HG03103 (cell line): ENCODE results near the gene FXYD5.

Experiments used
- ATAC-seq: cut with Tn5 transposase; IDR thresholded peaks from one replicate; pipeline ENCODE4 v1.9.1; 2021; ENCODE audit warnings: low read depth; ENCODE audit not compliant: unreplicated experiment

The FXYD5 gene

DNA sequence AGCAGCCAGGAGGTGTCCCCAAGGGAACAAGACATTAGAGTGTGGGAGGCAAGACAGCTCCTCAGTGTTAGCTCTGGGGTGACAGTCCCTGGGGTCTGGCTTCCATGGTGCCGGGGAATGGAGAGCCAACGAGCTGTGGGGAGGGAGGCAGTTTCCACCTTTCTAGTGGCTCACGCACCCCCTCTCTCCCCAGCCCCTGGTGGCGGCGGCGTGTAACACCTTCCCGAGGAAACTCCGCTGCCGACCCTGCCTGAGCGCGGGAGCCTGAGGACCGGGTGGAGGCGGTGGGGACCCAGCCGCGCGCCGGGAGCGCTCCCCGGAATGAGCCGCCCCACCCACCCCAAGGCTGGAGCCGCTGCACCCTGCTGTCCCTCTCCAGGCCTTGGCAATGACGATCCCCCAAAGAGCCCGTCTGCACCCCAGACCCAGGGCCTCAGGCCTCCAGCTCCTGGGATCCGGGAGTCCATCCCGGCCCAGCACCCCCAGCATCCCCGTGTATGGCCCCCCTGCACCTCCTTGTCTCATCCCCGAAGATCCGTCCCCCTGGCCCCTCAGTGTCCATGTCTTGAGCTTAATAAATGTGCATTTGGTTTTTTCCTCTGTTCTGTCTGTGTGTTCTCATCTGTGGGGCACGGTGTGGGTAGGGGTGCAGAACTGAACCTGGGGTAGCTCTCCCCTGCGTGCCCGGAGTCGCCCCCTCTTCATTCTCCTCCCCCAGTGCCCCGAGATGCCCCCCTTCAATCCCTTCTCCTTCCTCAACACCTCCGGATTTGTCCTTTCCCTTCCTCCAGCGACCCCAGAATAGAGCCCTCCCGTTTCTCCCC is 622 bp upstream of the FXYD5 start:
- ATAC-seq, result no peak

DNA sequence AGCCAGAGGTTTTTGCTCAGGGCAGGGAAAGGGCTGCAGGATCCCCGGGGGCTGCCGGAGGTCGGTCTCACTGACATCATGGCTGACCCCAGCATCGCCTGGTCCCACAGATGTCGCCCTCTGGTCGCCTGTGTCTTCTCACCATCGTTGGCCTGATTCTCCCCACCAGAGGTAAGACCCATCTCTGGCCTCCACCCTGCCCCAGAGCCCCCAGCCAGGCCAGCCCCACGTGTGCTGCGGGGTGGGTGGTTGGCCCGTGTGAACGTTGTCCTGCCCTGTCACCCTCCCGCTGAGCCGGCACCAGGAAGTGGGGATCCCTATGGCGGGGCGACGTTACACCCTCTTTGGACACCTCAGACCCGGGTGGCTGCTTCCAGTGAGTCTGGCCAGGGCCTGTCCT is 906 bp downstream of the FXYD5 start:
- ATAC-seq, result no peak

DNA sequence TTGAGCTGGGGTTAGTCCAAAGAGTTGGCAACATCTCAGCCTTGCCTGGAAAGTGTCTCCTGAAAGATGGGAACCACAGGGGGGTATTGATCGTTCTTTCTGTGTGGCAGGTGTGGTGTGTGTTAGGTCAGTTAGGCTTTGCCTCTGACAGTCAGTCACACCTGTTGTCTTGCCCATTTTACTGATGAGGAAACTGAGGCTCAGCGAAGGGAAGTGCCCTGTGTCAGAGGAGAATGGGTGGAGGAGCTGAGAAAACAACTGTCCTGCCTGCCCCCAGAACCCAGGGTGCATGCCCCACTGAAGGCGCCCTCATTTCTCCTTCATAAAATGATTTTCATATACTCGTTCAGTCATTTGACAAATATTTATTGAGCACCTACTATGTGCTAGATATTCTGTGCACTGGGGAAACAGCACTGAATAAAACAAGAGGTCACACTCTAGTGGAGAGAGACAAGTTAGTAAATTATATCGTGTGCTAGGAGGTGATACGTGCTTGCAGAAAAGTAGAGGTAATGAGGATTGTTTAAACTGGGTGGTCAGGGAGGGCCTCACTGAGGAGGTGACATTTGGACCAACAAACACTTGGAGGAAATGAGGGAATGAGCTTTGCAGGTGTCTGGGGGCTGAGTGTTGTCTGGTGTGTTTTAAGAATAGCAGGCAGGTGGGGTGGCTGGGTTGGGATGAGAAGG is 1.6 kb downstream of the FXYD5 start:
- no peak for ATAC-seq

DNA sequence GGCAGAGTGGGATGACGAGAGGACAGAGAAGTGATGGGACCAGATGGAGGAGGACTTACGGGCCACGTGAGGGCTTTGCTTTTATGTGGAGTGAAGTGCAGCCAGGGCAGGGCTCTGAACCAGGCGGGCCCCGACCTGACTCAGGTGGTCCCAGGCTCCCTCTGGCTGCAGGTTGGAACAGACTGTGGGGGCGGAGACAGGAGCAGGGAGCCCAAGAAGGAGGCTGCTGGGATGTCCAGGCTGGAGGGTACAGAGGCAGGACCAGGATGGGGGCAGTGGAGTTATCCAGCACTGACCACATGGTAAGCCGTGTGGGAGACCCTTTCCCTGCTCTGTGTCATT is 2.1 kb downstream of the FXYD5 start:
- no peak for ATAC-seq

DNA sequence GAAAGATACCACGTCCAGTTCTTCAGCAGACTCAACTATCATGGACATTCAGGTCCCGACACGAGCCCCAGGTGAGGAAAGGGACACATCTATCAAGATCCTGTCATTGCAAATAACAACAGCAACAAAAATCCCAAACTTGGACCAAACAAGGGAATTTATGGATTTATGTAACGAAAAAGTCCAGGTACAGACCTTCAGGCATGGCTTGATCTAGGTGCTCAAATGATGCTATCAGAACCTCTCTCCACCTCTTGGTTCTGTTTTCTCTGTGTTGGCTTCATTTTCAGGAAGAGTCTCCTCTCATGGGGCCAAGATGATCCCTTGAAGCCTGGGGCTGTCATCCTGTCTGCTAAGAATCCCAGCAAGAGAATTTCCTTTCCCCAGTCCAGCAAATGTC is 2.9 kb downstream of the FXYD5 start:
- no peak for ATAC-seq

DNA sequence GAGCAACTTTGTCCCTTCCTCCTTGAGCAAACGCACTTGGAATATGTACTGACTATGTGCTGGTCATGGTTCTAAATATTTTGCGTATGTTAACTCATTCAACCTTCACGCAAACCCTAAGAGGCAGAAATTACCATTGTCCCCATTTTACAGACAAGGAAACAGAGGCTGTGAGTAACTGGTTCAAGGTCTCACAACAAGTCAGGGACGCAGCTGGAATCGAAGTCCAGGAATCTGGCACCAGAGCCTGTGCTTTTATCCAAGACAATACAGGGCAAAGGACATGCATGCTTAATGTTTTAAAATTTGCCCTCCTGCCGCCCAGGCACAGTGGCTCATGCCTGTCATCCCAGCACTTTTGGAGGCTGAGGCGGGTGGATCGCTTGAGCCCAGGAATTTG is 5.1 kb downstream of the FXYD5 start:
- ATAC-seq, result no peak

DNA sequence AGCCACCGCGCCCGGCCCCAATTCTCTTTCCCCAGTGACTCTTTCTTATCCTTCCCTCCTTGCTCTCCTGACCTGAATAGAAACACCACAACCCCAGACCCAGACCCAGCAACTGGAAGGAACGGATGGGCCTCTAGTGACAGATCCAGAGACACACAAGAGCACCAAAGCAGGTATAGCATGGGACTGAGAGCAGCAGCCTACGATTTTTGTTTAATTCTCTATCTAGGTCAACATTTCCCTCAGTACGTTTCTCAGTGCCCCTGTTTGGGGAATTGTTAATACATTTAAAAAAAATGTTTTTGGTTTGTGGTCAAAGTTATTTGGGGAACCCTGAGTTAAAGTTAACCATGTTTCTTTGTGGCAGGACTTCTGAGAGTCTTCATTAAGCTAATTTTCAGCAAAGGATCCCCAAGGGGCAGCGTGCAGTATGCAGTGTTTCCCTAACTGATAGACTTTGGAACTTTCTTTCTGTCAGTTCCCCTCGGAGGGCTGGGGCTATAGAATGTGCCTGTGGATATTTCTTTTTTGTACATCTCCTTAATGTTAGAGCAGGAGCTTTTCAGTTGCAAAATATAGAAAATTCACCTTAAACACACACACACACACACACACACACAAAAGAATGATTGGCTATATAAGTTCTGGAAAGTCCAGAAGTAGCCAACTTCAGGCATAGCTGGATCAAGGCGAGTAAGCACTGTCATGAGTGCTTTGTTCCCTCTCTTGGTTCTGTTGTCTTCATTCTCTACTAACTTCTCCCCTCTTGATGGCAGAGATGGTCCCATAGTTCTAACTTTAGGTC is 6.3 kb downstream of the FXYD5 start:
- ATAC-seq, result no peak

DNA sequence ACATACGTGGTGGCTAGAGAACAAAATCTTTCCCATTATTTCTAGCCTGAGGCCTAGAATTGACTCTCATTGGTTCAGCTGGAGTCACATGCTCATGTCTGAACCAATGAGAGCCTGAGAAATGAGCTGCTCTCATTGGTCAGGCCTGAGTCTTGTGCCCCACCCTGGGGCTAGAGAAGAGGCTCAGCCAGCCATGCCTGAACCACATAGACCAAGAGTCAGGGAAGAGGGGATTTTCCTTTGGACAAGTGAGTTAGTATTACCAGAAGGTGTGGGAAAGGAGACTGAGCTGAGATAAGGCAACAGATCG is 6.9 kb downstream of the FXYD5 start:
- no peak for ATAC-seq

DNA sequence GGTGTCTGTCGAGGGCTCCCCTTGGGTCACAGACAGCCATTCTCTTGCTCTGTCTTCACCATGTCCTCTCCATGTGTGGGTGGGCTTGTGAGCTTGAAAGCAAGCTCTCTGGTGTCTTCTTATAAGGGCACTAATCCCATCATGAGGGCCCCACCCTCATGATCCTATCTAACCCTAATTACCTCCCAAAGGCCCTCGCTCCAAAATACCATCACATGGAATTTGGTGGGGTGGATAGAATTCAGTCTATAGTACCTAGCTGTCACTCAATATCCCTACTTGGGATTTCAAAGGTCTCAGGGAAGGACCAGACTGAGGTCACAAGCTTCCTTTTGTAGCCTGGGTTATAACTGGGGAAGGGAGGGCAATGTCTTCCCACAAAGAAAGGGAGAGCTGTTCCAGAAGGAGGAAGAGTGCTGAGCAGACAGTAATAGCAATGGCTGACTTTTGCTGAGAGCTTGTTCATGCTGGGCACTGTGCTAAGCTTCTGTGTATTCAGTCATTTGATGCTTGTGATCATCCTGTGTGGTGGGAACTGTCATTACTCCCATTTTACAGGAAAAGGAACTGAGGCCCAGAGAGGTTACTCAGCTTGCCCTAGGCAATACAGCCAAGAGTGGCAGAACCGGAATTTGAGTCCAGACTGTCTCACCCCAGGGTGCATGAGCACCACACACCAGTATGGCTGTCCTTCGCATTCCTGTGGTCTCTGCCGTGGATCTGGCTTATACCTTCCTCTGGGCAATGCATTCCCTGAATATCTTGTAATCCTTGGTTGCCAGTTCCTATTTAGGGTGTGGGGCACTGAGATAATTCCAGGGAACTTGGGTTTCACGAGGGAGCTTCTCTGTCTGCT is 8.2 kb downstream of the FXYD5 start:
- no peak for ATAC-seq

DNA sequence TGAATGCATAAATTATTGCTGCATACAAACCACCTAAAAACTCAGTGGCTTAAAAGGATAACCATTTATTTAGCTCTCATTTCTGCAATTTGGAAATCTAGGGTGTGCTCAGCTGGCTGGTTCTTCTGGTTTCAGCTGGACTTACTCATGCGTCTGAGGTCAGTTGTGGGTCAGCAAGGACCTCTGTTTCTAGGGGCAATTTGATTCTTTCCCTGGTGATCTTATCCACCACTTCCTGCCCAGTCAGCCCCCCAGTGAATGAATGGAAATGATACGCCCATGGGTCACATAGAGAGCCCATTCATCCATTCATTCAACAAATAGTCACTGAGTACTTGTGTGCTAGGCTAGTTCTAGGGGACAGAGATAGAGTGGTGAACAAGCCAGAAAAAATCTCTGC is 9.9 kb downstream of the FXYD5 start:
- no peak for ATAC-seq

DNA sequence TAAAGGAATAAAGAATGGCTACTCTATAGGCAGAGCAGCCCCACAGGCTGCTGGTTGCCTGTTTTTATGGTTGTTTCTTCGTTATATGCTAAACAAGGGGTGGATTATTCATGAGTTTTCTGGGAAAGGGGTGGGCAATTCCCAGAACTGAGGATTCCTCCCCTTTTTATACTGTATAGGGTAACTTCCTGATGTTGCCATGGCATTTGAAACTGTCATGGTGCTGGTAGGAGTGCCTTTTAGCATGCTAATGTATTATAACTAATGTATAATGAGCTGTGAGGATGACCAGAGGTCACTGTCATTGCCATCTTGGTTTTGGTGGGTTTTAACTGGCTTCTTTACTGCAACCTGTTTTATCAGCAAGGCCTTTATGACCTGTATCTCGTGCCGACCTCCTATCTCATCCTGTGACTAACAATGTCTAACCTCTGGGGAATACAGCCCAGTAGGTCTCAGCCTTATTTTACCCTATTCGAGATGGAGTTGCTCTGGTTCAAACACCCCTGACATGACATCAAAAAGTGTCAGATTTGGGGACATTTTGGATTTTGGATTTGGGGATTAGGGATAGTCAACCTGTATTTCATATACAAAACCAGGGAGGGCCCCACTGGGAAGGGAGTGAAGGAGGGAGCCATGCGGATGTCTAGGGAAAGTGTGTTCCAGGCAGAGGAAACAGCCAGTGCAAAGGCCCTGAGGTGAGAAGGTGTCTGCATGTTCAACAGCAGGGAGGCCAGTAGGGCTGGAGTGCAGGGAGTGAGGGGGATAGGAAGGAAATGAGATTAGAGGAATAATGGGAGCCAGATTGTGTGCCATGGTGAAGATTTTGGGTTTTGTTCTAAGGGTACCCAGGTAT is 10.9 kb downstream of the FXYD5 start:
- ATAC-seq, result no peak

DNA sequence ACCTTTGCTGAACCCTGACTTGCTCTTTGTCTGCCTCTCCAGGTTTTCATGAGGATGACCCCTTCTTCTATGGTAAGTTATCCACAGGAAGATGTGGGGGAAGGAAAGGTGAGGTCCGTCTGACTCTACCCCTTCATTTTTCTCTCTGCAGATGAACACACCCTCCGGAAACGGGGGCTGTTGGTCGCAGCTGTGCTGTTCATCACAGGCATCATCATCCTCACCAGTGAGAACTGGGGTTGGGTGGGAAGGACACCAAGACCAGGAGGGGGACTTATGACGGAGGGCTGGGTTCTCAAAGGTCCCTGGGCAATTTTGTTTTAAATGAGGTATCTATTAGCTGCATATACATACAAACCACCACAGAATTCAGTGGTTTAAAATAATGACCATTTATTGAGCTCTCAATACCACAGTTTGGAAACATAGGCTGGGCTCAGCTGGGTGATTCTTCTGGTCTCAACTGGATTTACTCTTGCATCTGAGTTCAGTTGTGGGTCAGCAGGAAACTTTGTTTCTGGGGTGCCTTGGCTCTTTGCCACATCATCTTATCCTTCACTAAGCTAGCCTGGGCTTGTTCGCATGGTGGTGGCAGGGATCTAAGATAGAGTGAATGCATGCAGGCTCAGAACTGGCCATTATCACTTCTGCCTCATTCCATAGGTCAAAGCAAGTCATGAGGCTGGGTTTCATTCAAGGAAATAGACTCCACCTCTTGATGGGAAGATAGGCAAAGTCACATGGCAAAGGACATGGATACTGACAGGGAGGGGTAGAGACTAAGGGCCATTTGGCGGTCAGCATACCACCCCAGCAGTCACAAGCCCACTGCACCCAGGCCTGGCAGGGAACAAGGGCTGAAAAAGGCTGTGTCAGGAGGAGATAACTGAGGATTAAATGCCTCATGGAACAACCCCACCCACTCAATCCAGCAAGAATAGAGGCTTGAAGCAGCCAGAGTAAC is 11.8 kb downstream of the FXYD5 start:
- no peak for ATAC-seq

DNA sequence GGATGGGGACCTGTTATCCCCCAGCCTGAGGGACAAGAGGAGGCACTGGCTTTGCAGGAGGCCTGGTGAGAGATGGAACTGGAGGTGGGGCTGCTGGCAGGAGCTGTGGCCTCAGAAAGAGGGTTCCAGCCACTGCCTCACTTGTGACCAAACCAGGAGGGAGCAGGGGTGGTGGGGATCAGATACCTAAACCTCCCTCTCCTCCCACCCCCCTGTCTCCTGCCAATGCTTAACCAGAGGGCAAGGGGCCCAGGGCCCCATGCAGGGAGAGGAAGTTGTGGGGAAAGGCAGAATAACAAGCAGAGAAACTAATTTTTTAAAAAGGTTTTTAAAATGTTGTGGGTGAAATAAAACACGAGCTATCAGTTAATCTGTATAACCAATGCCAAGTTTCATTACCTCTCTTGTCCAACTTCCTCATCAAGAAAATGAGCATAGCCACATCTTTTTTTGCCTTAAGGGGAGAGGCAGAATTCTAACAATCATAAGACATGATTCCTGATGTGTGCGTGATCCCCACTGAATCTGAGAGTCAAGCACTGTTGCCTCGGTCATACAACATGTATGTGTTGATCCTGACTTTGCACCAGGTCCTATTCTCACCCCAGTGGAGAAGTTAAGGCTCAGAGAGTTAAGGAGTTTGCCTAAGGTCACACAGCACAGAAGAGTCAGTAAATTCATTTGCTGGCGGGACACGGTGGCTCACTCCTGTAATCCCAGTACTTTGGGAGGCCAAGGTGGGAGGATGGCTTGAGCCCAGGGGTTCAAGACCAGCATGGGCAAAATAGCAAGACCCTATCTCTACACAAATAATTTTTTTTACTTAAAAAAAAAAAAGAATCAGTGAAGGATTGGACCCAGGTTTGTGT is 12.9 kb downstream of the FXYD5 start:
- no peak for ATAC-seq

DNA sequence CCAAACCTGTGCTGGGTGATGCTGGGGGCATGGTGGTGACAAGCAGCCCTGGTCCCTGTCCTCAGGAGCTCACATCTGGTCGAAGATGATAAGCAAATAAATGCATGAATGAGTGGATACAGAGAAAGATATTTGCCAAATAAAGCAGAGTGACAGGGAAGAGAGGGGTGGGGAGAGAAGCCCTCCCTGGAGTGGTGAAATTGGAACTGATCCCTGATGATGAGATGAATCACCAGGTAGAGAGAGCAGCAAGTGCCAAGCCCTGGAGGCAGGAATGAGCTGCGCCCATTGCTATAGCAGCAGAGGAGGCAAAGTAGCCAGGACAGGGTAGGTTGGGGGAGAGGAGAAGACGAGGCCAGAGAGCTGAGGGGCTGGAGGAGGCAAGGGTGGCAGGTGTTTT is 13.7 kb downstream of the FXYD5 start:
- no peak for ATAC-seq

DNA sequence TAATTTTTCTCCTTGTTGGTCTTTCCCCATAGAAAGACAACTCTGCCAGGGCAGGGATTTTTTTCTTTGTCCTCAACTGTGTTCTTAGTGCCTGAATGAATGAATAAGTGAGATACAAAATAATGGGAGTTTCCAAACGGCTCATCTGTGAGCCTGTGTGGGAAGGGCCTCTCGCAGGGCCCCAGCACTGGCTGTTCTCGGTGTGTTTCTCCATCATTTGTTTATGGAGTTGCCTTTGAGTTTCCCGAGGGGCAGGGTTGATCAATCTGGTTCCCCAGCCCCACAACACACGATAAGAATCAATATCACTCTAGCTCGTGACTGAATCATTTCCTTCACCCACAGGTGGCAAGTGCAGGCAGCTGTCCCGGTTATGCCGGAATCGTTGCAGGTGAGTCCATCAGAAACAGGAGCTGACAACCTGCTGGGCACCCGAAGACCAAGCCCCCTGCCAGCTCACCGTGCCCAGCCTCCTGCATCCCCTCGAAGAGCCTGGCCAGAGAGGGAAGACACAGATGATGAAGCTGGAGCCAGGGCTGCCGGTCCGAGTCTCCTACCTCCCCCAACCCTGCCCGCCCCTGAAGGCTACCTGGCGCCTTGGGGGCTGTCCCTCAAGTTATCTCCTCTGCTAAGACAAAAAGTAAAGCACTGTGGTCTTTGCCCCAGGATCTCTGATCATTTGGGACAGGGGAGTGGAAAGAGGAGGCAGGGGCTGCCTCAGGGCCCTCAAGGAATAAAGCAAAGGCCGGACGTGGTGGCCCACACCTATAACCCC is 14.9 kb downstream of the FXYD5 start:
- no peak for ATAC-seq

DNA sequence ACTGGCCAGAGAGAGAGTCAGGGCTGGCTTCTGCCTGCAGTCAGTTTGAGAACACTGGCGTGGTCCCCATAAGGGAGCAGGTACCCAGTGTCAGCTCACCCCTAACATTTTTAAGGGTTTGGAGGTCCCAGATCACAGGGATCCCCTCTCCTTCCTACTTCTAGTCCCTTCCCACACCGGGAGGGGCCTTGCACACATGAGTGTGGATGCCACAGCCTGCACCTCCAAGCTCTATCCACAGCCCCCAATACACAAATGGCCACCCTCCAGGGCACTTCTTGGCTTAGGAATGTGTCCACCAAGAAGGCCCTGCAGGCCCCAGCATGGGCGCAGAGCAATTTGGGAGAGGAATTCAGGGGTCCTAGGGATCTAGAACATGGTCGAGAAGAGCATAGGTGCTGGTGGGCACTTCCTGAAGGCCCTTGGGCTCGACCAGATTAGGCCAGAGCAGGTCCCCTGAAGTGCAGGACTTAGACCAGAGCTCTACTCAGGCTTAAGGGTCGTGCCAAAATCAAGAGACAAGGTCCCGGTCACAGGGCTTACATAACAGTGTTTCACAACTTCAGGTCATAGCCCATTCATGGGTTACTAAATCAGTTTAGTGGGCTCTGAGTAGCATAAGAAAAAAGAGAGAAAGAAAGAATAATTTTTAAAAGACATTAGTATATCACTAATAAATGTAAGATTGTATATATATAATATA is 16.0 kb downstream of the FXYD5 start:
- no peak for ATAC-seq
